Occipital lobe (tissue), 3 donors: ENCODE data around the gene UPK3BL1. TPM values are rescaled to one million over a fixed set of nuclear protein-coding genes. Genes with fewer than 3 reads are reported as not detected.
"Not testable (repeated sequence)": the region's sequence is repeated elsewhere in the genome, so short reads cannot be mapped to it uniquely, and the experiment has no call there.

ENCODE experiments used
- DNase-seq: peaks from one replicate; lab custom pipeline; 2025; lab: John Stamatoyannopoulos, UW
- small RNA-seq: library from RNA; depleted of rRNA; stranded (forward); fragments of <200 nt; gene quantifications from one replicate; pipeline ENCODE3, GENCODE V24; 2014
- total RNA-seq: library from RNA; depleted of rRNA; stranded (reverse); fragments of >200 nt; gene quantifications from one replicate; pipeline ENCODE4 v1.2.3, GENCODE V29; 2014

The UPK3BL1 gene
- total RNA-seq, 1 donor from 2014 or later: 45.4 TPM

- DNase-seq: not testable (repeated sequence)
These were observed 52.7 kb downstream of the UPK3BL1 start for GRCh38 chr7:102589857-102590256.

Small RNA genes within 50 kb of the gene (small RNA-seq; reads per million reads assigned to genes)
- gene AC105052.3 (not detected), gene UPK3BL1 (not detected)

Other genes starting within 250 kb of the UPK3BL1 start
- 13.6 TPM for gene PRKRIP1, start 246.4 kb downstream of the UPK3BL1 start, total RNA-seq
- 18.1 TPM for gene ORAI2, start 209.2 kb downstream of the UPK3BL1 start, total RNA-seq
- 14.3 TPM for gene ALKBH4, start 177.9 kb downstream of the UPK3BL1 start, total RNA-seq
- 39.5 TPM for gene LRWD1, start 177.8 kb downstream of the UPK3BL1 start, total RNA-seq
- gene POLR2J, start 163.9 kb downstream of the UPK3BL1 start, total RNA-seq: 8.1 TPM
- 12.8 TPM for gene RASA4B, start 125.0 kb downstream of the UPK3BL1 start, total RNA-seq
- gene UPK3BL2, start 99.1 kb downstream of the UPK3BL1 start, total RNA-seq: 1.4 TPM
- gene SPDYE2, start 91.6 kb downstream of the UPK3BL1 start, total RNA-seq: not detected
- 27.3 TPM for gene POLR2J3, start 70.2 kb downstream of the UPK3BL1 start, total RNA-seq
- 30.4 TPM for gene RASA4, start 26.0 kb downstream of the UPK3BL1 start, total RNA-seq
- not detected for gene SPDYE2B, start 7.5 kb upstream of the UPK3BL1 start, total RNA-seq
- 3.1 TPM for gene POLR2J2, start 28.9 kb upstream of the UPK3BL1 start, total RNA-seq
- gene FAM185A, start 106.2 kb upstream of the UPK3BL1 start, total RNA-seq: 21.2 TPM